ENCODE results near the gene HOXD9.
A peak's percentile ranks its signal among the peaks of the same experiment; 100 is the strongest.

Gene HOXD9

GRCh38 chr2:176122683-176123410 is at the start of gene HOXD9:
TSS of gene HOXD9 (plus strand) at chr2:176122719. CDS start at chr2:176122769, 50 bp downstream.
- peak; percentile 31 for DNase-seq (ENCODE audit: low spot score)

DNA sequence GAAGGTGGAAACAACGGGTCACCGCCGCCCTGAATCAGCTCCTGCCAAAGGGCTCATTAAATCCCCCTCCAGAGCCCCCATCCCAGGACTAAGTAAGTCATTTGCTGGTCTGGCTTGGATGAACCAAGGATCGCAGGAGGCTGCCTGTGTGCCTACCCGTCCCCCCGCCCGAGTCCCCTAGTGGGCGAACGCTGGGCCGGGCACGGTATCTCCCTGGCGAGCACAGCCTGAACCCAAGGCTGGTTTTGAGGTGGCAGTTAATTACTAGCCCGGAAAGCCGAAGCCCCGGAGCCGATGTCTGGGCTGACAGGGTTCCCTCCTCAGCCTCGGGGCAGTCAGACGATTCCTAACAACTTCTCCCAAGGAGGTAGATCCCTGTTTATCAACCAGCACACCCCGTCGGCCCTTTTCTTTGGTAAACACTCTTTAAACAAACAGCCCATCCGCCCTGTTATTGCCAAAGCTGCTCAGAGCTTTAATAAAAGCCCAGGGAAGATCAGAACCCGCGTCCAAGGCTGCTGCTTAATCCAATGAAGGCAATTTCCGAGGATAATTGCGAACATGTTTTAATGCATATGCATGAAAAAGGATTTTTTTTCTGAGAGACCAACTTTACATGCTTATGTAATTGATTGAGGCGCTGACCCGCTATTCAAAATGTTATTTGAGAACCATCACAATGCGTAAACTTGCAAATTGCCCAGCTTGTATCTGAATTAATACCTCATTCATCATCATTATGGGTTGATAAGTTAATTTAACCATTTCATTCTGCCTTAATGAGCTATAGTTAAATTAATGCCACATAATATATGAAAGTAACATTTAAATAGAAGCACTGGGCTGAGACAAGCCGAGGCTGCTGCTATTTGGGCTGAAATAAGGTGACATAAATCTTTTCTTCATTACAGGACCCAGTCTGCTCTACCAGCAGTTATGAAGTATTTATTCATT is 49.3 kb upstream of the HOXD9 start:
- DNase-seq (ENCODE audit: low spot score) = no peak

- DNase-seq (ENCODE audit: low spot score) = no peak
Measured at GRCh38 chr2:176074919-176075425, 47.5 kb upstream of the HOXD9 start.

DNA sequence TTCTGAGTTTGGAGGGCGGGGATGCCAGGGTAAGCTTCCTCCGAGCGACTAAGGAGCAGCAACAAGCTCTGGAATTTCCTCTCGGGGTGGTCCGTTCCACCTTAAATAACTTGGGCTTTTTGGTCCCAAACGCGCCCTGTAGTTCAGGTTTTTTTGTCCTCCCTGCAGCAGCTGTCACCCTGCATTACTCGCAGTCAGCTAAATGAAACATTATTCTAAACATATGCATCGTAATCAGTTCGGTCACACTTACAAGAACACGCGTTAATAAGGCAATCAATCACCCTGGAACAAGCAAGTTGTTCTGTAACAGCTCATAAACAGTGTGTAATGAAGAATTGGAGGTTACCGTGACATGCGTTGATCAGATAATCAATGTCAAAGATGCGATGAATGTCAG is 47.0 kb upstream of the HOXD9 start:
- no peak for DNase-seq (ENCODE audit: low spot score)

- DNase-seq (ENCODE audit: low spot score) = no peak
Measured at GRCh38 chr2:176076063-176076462, 46.5 kb upstream of the HOXD9 start.

DNA sequence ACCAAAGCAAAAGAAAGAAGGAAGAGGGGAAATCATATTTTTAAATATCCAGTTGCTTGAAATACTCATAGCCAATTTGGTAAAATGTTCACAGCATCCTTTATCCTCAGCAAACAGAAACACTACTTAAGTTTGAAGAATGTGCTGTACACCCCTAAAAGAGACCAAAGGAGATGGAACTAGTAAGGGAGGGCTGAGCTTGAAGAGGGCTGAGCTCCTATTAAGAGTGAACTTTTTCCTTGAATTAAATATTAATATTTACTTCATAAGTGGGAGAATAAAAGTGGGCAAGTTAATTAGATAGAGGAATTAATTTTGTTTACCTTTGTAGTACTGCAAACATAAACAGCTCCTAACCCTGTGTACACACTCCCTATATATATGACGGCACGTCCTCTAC is 45.7 kb upstream of the HOXD9 start:
- no peak for DNase-seq (ENCODE audit: low spot score)

- DNase-seq (ENCODE audit: low spot score) = no peak
Measured at GRCh38 chr2:176078541-176079284, 43.8 kb upstream of the HOXD9 start.

- no peak for DNase-seq (ENCODE audit: low spot score)
Measured at GRCh38 chr2:176079285-176079830, 43.2 kb upstream of the HOXD9 start.

DNA sequence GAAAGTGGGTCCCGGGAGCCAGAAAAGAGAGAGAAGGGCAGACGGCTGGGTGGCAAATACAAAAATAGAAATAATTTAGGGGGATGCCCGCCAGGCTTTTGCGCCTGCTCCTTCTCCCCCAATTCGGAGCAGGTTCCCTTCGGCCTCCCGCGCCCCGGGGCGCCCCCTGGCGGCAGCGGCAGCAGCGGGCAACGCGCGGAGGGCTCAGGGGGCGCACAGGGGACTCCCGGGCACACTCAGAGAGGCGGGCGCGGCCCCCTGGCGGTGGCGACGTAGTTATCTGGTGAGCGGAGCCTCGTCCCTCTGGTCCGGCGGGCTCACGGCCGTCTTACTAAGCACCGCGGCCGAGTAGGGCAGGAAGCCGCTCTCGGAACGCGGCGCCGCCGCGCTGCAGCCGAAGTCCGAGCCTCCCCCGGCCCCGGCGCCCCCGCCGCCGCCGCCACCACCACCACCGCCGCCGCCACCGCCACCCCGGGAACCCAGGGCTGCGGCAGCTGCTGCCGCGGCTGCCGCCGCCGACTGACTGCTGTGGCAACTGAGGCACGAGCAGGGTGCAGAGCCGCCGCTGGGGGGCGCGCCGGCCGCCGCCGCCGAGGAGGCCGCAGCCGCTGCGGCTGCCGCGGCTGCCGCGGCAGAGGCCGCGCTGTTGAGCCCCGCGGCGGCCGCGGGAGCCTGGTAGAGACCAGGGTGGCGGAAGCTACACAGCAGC is 42.5 kb upstream of the HOXD9 start:
- peak; percentile 26 for DNase-seq (ENCODE audit: low spot score)

DNA sequence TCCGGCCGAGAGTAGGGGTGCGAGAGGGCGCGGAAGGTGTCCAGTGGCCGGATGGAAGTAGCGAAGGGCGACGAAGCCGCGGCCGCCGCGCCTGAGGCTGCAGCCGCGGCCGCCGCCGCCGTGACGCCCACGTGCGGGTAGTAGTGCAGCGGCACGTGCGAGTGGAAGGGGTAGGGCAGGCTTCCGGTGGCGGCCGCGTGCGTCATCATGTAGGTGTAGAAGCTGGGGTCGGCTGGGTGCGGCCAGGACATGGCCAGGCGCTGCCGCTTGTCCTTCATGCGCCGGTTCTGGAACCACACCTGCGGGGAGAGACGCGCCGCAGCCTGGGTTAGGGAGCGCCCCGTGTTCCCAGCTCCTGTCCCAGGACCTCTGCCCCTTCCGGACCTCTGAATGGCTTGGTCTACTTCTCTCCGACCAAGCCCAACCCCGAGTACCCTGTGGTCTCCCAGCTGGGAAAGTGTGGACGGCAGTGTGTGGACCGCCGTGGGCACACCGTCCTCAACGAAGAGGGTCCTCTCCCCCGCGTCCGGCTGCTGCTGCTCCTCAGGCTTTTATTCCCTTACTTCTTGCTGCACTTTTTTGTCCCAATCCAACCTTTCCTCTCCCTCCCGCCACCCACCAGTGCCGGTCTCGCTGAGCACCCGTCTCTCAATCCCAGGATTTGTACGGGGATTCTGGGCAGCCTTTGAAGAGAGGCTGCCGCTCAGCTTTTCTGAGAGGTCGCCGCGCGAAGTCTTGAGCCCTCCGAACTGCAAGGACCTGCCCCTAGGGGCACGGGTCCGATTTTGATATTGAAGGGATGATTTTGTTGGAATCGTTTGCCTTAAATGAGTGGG is 41.8 kb upstream of the HOXD9 start:
- DNase-seq (ENCODE audit: low spot score) = no peak

- DNase-seq (ENCODE audit: low spot score) = no peak
Measured at GRCh38 chr2:176081376-176081836, 41.1 kb upstream of the HOXD9 start.

- no peak for DNase-seq (ENCODE audit: low spot score)
Measured at GRCh38 chr2:176081837-176082524, 40.5 kb upstream of the HOXD9 start.

- DNase-seq (ENCODE audit: low spot score) = no peak
Measured at GRCh38 chr2:176082525-176082823, 40.0 kb upstream of the HOXD9 start.

- no peak for DNase-seq (ENCODE audit: low spot score)
Measured at GRCh38 chr2:176082824-176083751, 39.4 kb upstream of the HOXD9 start.

DNA sequence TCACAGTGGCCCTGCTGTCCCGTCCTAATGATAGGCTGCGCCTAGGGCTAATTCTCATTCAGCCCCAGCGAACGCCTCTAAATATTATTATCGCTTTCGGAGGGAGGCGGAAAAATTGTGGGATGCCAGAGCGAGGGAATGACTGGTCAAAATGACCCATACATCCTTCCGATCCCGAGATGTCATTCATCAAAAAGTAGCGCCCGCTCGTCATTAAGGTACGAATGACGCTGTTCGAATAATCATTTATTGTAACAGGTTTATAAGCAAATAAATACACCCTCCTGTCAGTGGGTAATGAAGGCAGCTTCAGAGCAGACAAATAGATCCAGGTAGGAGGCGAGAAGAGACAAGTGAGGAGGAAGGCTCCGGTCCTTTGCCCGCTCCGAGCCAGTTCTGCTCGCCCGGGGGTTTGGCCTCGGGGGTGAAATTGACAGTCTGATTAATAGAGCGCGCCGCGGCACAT is 38.7 kb upstream of the HOXD9 start, which contains the start of gene EVX2:
EVX2 (minus strand) TSS at position 167 of the 466 bp plus-strand sequence. CDS start 186 bp downstream, outside the sequence.
- no peak for DNase-seq (ENCODE audit: low spot score)

DNA sequence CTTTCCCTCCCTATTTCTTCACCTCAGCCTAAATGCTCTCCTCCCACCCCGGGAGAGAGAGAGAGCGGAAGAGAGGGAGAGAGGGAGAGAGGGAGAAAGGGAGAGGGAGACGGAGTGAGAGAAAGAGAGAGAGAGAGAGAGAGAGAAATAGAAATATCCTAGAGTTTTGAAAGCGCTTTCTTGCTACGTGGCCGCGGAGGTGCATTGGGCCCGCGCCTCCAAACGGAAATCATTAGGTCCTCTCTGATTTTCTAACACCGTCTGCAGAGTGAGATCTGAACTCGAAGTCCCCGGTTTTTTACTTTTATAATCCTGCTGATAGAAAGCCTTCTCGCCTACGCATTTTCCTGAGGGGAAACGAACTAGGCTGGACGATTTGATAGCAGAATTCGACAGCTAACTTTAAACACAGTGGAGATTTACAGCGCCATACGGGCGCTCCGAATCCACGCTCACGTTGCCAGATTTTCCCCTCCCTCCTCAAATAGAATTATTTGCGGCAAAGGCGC is 37.9 kb upstream of the HOXD9 start:
- DNase-seq (ENCODE audit: low spot score) = no peak

DNA sequence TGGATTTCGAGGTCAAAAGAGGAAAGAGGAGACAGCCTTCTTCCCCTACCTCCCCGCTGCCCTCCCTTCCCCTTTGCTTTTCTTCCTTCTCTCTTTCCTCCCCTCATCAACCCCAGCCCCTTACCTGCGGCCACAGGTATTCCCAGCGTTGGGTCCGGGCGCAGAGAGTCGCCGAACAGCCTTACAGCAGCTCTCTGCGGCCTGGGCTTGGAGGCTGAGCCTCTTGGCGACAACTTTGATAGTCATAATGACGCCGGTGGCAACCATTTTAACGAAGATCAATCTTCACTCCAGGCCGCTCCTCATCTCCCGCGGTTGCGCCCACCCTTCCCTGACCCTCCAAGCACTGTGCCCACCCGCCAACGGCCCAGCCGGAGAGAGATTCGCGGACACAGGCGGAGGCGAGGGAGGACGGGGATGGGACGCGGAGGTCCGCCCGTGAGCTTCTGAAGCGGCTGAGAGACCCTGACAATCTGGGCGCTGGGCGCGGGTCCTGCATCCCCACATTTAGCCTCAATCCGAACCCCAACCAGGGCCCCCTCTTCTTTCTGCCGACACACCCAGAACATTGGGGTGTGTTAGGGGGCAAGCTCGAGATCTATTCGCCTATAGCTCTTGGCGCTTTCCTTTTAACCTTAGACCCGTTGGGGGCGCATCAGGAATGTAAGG is 37.3 kb upstream of the HOXD9 start:
- no peak for DNase-seq (ENCODE audit: low spot score)
